Right cardiac atrium (tissue), 5 donors: Measurements from ENCODE around the gene MAPK12. TPM values are rescaled to one million over a fixed set of nuclear protein-coding genes. Genes with fewer than 3 reads are reported as not detected.
A peak's percentile ranks its signal among the peaks of the same experiment; 100 is the strongest.

Source experiments
- ATAC-seq, 2 donors: fragments of 200-7000 bp; cut with Tn5 transposase; one replicate each; pipeline versions ENCODE4 v1.8.0 to v1.9.1; 2020; ENCODE audit warnings: moderate library complexity in 2 of 2, mild to moderate bottlenecking in 1 of 2
- DNase-seq, 3 donors: peaks; one replicate each; pipeline ENCODE4 v3.0.0-alpha.2; 2020
- H3K27ac ChIP-seq: one replicate; pipeline ENCODE4 v1.5.1; 2013; ENCODE audit warnings: mild to moderate bottlenecking, low read length, control low read depth, moderate library complexity
- H3K27me3 ChIP-seq: one replicate; pipeline ENCODE4 v1.6.1; 2013; ENCODE audit not compliant: control insufficient read depth, insufficient read depth
- H3K4me1 ChIP-seq: one replicate; pipeline ENCODE4 v1.6.1; 2013; ENCODE audit warnings: low read length; ENCODE audit not compliant: control insufficient read depth, insufficient read depth
- H3K4me3 ChIP-seq: one replicate; pipeline ENCODE4 v1.5.1; 2013; ENCODE audit warnings: low read length, control low read depth
- H3K9me3 ChIP-seq: one replicate; pipeline ENCODE4 v1.6.1; 2013; ENCODE audit warnings: low read length; ENCODE audit not compliant: control insufficient read depth
- WGBS: extraction: QIAGEN DNeasy Blood & Tissue Kit; methylation state at CpG from one replicate; pipeline ENCODE4 v1.1.7; 2013; 5-methylcytosine and 5-hydroxymethylcytosine counted together
- intact Hi-C, 4 donors: fragments of 100-400 bp; cut with DNase I; formaldehyde crosslinking; loops; one replicate each; pipeline versions ENCODE4 v1.11.0 to v1.14.0; 2022 to 2023
- polyA plus RNA-seq: library from polyadenylated mRNA; stranded (reverse); fragments of 200-250 nt; gene quantifications from one replicate; pipeline ENCODE4 v1.2.3, GENCODE V29; 2013
- total RNA-seq, 4 donors: library from RNA; stranded (reverse); fragmentation: NEBNext Ultra II Directional; extraction: Animal tissue kit (Norgen Biotek cat#: 25700); gene quantifications; one replicate each; pipeline ENCODE4 v1.2.1, GENCODE V29; 2021
- donor health status: healthy with polysubstance abuse.
- donor health status: DM: no; HTN: yes; CAD: no.
- donor health status: DM: no; HTN: no; CAD: no.
- donor health status: DM: no; HTN: yes; CAD: no; lungs with severe emphysema.
- donor health status: DM: yes; HTN: yes; CAD: no.

MAPK12 gene
- total and polyA plus RNA-seq, 5 donors: 10.5 to 15.2 (median 11.5) TPM

- peak overlapping the region; percentile 47 for H3K4me3 ChIP-seq
- no peaks in the 10 kb centered on the region for H3K27me3 ChIP-seq
- DNase-seq: peak; percentile 42 to 81 (median 77)
- peaks cover 7% of the 10 kb centered on the region for H3K4me1 ChIP-seq
- intact Hi-C loops: no loop called here
- H3K27ac ChIP-seq: no peak overlapping the region
- H3K9me3 ChIP-seq: no peaks in the 10 kb centered on the region
- ATAC-seq: peak in 1 of 2 donors; percentile 6
- 32% methylated on average over 93 of the region's 93 CpGs for WGBS
Observed at GRCh38 chr22:50299785-50300619, 38.5 kb upstream of the MAPK12 start.

GRCh38 chr22:50298937-50299784 is 37.7 kb upstream of the MAPK12 start:
- Histone ChIP-seq H3K27me3 (no peaks in the 10 kb centered on the region), H3K4me1 (peaks cover 8% of the 10 kb centered on the region), H3K9me3 (no peaks in the 10 kb centered on the region), H3K4me3 (peak overlapping the region; percentile 47), H3K27ac (peak overlapping the region; percentile 38)
- peak in 2 of 3 donors; percentile 53 to 81 for DNase-seq
- ATAC-seq: peak in 1 of 2 donors; percentile 2
- WGBS: 26% methylated on average over 59 of the region's 59 CpGs
- intact Hi-C loops: no loop called here

- no peaks in the 10 kb centered on the region for H3K27me3 ChIP-seq
- intact Hi-C loops: no loop called here
- DNase-seq: no peak
- H3K9me3 ChIP-seq: no peaks in the 10 kb centered on the region
- ATAC-seq: no peak
- no peak overlapping the region for H3K4me3 ChIP-seq
- no peak overlapping the region for H3K27ac ChIP-seq
- H3K4me1 ChIP-seq: peaks cover 8% of the 10 kb centered on the region
- 80% methylated on average over 4 of the region's 4 CpGs for WGBS
Observed at GRCh38 chr22:50298266-50298637, 36.8 kb upstream of the MAPK12 start.

- Histone ChIP-seq H3K4me1 (peaks cover 12% of the 10 kb centered on the region), H3K27me3 (no peaks in the 10 kb centered on the region), H3K9me3 (no peaks in the 10 kb centered on the region), H3K27ac (no peak overlapping the region), H3K4me3 (no peak overlapping the region)
- DNase-seq (no peak), ATAC-seq (no peak)
- intact Hi-C loops: no loop called here
- 82% methylated on average over 20 of the region's 20 CpGs for WGBS
Observed at GRCh38 chr22:50297510-50298265, 36.2 kb upstream of the MAPK12 start.

GRCh38 chr22:50296658-50297490 is 35.4 kb upstream of the MAPK12 start:
- Histone ChIP-seq H3K9me3 (no peaks in the 10 kb centered on the region), H3K4me1 (peaks cover 13% of the 10 kb centered on the region), H3K27ac (no peak overlapping the region), H3K27me3 (no peaks in the 10 kb centered on the region), H3K4me3 (no peak overlapping the region)
- DNase-seq: no peak
- intact Hi-C loops: no loop called here
- no peak for ATAC-seq
- 49% methylated on average over 29 of the region's 29 CpGs for WGBS

- Histone ChIP-seq H3K4me1 (peaks cover 13% of the 10 kb centered on the region), H3K27me3 (no peaks in the 10 kb centered on the region), H3K4me3 (no peak overlapping the region), H3K9me3 (no peaks in the 10 kb centered on the region), H3K27ac (peak overlapping the region; percentile 90)
- DNase-seq: no peak
- no peak for ATAC-seq
- intact Hi-C loops: no loop called here
- 27% methylated on average over 5 of the region's 5 CpGs for WGBS
Observed at GRCh38 chr22:50294319-50294656, 32.8 kb upstream of the MAPK12 start.

- peak overlapping the region; percentile 90 for H3K27ac ChIP-seq
- H3K27me3 ChIP-seq: no peaks in the 10 kb centered on the region
- DNase-seq: peak; percentile 68 to 93 (median 91)
- H3K4me3 ChIP-seq: peak overlapping the region; percentile 2
- 12% methylated on average over 42 of the region's 42 CpGs for WGBS
- H3K4me1 ChIP-seq: peaks cover 11% of the 10 kb centered on the region
- H3K9me3 ChIP-seq: no peaks in the 10 kb centered on the region
- intact Hi-C loops: no loop called here
- ATAC-seq: peak; percentile 75 to 88
Observed at GRCh38 chr22:50293441-50294318, 32.2 kb upstream of the MAPK12 start.

GRCh38 chr22:50292643-50293440 is 31.4 kb upstream of the MAPK12 start:
- Histone ChIP-seq H3K27ac (peak overlapping the region; percentile 90), H3K9me3 (no peaks in the 10 kb centered on the region), H3K4me1 (peaks cover 11% of the 10 kb centered on the region), H3K4me3 (peak overlapping the region; percentile 2), H3K27me3 (no peaks in the 10 kb centered on the region)
- DNase-seq (no peak), ATAC-seq (no peak)
- 40% methylated on average over 29 of the region's 29 CpGs for WGBS
- intact Hi-C loops: no loop called here

GRCh38 chr22:50289942-50290630 is 28.6 kb upstream of the MAPK12 start:
- Histone ChIP-seq H3K4me1 (peaks cover 11% of the 10 kb centered on the region), H3K27me3 (no peaks in the 10 kb centered on the region), H3K9me3 (no peaks in the 10 kb centered on the region), H3K27ac (no peak overlapping the region), H3K4me3 (no peak overlapping the region)
- WGBS: 90% methylated on average over 37 of the region's 37 CpGs
- no peak for DNase-seq
- intact Hi-C loops: no loop called here
- ATAC-seq: no peak
